Retinal pigment epithelial cell (primary cell): ENCODE data around the gene NLGN1.
A peak's percentile ranks its signal among the peaks of the same experiment; 100 is the strongest.

ENCODE experiments used
- DNase-seq: peaks from one replicate; pipeline ENCODE4 v3.0.0-alpha.2; 2010; ENCODE audit warnings: low read depth
- H3K4me3 ChIP-seq: 2 replicates; pipeline ENCODE4 v1.5.1; 2011; ENCODE audit warnings: mild to moderate bottlenecking, low read length, control low read depth, moderate library complexity
- TF ChIP-seq, protein P1 (sequence below): conservative IDR thresholded peaks from 2 replicates; pipeline ENCODE4 v1.5.1; 2011; ENCODE audit warnings: low read depth, low read length, control low read depth, inconsistent platforms

The NLGN1 gene

DNA sequence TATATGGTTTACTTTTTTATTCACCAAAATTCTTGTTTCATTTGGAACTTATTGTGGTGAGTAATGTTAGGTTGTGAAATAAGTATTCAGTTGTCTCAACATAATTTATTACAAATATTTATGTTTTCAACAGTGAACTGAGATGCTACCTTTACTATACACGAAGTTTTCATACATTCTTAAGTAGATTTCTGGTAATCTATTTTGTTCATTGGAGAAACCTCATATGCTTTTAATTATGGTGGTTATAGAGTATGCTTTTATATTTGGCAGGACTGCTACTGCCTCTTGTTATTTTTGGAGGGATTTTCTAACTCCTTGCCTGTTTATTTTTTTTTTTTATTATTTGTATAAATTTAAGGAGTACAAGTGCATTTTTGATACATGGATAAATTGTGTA is 253.1 kb downstream of the NLGN1 start:
- H3K4me3 ChIP-seq: no peak overlapping the region
- no peak for DNase-seq
- TF ChIP-seq, protein P1, sequence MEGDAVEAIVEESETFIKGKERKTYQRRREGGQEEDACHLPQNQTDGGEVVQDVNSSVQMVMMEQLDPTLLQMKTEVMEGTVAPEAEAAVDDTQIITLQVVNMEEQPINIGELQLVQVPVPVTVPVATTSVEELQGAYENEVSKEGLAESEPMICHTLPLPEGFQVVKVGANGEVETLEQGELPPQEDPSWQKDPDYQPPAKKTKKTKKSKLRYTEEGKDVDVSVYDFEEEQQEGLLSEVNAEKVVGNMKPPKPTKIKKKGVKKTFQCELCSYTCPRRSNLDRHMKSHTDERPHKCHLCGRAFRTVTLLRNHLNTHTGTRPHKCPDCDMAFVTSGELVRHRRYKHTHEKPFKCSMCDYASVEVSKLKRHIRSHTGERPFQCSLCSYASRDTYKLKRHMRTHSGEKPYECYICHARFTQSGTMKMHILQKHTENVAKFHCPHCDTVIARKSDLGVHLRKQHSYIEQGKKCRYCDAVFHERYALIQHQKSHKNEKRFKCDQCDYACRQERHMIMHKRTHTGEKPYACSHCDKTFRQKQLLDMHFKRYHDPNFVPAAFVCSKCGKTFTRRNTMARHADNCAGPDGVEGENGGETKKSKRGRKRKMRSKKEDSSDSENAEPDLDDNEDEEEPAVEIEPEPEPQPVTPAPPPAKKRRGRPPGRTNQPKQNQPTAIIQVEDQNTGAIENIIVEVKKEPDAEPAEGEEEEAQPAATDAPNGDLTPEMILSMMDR: no peak

DNA sequence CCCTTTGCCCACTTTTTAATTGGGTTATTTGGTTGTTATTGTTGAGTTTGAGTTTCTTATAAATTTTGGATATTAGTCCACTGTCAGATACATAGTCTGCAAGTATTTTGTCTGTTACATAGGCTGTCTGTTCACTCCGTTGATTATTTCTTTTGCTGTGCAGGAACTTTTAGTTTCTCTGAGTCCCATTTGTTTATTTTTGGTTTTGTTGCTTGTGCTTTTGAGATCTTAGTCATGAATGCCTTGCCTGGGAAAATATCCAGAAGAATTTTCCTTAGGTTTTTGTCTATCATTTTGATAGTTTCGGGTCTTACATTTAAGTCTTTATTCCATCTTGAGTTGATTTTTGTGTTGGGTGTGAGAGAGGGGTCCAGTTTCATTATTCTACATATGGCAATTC is 254.5 kb downstream of the NLGN1 start:
- H3K4me3 ChIP-seq: no peak overlapping the region
- DNase-seq: no peak
- TF ChIP-seq, protein P1: no peak

GRCh38 chr3:173653781-173654180 is 256.2 kb downstream of the NLGN1 start:
- DNase-seq: no peak
- TF ChIP-seq, protein P1: no peak
- H3K4me3 ChIP-seq: no peak overlapping the region

GRCh38 chr3:173659972-173660371 is 262.4 kb downstream of the NLGN1 start:
- no peak overlapping the region for H3K4me3 ChIP-seq
- TF ChIP-seq, protein P1: no peak
- no peak for DNase-seq

DNA sequence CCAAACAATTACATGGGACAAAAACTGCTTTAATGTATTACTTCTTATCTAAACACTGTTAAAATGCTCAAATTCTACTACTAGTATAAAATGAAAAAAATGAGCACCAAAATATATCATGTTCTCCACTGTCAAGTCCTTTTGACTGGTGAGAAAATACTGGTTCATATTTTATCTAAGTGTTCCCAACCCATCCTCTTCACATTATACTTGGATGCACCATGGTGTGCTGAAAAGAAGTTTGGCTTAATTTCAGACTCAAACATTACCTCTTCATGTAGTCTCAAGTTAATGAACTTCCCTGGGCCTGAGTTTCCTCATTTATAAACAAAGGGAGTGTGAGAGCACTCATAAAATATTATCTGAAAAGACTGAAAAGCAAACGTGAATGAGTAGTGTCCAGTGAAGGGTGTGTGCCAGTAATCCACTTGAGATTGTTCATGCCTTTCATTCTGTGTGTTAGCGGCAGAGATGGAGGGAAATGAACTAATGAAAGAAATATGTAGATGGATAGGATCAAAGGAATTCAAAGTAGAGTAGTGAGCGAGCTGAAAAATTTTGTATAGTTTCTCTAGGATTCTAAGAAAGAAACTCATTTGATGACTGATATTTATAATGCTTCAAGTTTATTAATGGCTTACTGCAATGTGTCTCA is 263.2 kb downstream of the NLGN1 start:
- TF ChIP-seq, protein P1: no peak
- no peak overlapping the region for H3K4me3 ChIP-seq
- DNase-seq: peak; percentile 22

DNA sequence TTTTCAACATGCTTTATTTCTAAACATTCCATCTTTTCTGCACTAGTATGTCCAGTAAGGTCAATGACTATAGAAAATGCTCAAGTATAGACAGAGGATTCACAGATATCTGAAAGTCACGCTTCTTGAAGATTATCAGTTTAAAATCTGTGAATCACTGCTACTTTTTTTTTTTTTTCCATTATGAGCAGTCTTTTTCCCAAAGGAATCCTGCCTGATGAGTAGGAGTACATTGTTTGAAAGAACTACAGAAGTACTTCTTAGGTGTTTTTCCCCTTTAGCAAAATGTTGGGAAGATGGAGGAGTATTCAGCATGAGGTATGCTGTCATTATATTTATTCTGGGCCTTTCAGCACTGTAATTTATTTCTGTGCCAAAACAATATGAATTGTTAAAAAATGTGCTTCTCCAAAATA is 266.2 kb downstream of the NLGN1 start:
- TF ChIP-seq, protein P1: no peak
- no peak overlapping the region for H3K4me3 ChIP-seq
- DNase-seq: no peak

DNA sequence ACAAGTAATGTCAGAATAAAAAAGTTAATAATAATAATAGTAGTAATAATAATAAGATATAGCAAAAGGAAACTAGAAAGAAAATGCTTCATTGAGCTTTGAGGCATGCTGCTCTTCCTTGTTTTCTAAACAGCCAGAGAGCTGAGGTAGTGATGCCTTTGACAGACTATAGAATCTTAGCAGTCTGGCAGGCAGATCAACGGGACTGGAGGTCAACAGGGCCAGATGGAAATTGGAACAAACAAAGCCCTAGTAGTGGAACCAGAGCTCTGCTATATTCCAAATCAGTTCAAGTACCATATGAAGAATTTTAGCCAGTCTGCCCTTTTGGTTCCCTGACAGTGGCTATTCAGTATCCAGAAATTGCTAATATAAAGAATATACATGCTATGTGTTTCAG is 278.6 kb downstream of the NLGN1 start:
- TF ChIP-seq, protein P1: no peak
- no peak overlapping the region for H3K4me3 ChIP-seq
- DNase-seq: no peak
